GM19328 (cell line): ENCODE measurements around the gene ARID3C.
"Not testable (repeated sequence)": the region's sequence is repeated elsewhere in the genome, so short reads cannot be mapped to it uniquely, and the experiment has no call there.

Source experiments
- ATAC-seq: cut with Tn5 transposase; IDR thresholded peaks from one replicate; pipeline ENCODE4 v1.9.1; 2021; ENCODE audit warnings: mild to moderate bottlenecking, moderate library complexity; ENCODE audit not compliant: unreplicated experiment

ARID3C gene

DNA sequence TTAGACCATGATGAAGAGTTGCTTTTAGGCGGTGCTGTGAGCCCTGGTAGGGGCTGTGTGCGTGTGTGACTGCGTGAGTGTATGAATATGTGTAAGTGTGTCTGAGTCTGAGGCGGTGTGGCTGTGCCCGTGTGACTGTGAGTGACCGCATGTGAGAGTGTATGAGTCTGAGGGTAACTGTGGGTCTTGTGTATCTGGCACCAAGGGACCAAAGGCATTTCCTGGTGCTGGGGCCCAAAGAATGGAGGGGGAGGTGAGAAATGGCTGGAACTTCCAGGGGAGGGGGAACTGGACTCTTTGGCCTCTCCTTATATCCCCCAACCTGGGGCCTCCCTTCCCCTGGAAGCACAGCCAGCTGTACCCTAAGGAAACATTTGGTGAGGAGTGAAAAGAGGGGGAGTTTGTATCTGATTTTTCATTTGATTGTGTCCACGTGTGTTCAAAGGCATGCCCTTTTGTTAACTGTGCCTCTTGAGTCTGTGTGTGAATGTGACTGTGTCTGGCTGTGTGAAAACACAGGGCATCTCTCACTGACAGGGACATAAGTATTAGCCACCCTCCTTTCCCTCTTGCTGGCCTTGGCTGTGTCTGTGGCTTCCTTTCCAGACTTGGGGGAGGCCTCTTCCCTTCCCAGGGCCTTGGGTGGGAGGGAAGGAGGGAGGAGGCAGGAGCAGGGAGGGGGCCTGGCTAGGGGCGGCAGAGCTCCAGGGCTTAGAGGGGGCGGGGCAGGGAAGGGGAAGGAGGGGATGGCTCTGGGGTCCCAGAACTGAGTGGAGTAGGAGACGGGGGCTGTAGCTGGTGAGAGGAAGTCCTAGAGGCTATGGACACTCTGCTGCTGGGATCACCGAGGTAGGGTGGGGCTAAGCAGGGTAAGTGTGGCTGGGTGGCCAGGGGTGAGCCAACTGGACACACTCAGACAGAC lies 24.5 kb upstream of the ARID3C start:
- no peak for ATAC-seq

GRCh38 chr9:34652602-34653000 lies 23.7 kb upstream of the ARID3C start:
- ATAC-seq = no peak

GRCh38 chr9:34651876-34652601 lies 23.2 kb upstream of the ARID3C start, which contains the start of gene IL11RA:
TSS of gene IL11RA (plus strand) at chr9:34652185. CDS start at chr9:34655218, 3,033 bp downstream.
- no peak for ATAC-seq

GRCh38 chr9:34651321-34651720 lies 22.5 kb upstream of the ARID3C start:
- no peak for ATAC-seq

DNA sequence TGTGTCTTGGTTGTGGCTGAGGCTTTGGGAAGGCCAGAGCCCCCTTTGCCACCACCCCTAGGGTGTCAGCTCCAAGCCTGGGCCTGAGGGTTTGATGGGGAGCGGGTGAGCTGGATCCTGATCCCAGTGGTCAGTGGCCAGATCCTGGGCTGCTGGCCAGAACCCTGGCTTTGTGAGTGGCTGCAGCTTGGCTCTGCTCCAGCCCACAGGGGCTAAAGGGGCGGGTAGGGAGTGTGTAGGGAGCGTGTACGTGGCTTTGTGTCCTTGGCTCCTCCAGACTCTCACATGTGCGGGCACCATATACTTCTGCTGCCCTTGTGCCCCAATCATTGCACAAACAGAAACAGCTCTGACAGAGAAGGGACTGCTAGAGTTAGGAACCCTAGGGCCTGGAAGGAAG lies 21.9 kb upstream of the ARID3C start:
- ATAC-seq = no peak

GRCh38 chr9:34648673-34649072 lies 19.8 kb upstream of the ARID3C start:
- ATAC-seq = no peak

DNA sequence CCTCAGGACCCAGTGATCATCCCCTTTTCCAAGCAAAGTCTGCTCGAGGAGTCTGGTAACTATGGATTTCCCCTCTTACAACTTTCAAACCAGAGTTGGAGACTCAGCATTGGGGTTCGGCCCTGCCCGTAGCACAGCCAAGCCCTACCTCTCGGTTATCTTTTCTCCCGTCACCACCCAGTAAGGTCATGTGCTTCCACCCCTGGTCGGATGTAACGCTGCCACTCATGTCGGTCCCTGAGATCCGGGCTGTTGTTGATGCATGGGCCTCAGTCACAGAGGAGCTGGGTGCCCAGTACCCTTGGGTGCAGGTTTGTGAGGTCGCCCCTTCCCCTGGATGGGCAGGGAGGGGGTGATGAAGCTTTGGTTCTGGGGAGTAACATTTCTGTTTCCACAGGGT lies 18.8 kb upstream of the ARID3C start:
- ATAC-seq = no peak

DNA sequence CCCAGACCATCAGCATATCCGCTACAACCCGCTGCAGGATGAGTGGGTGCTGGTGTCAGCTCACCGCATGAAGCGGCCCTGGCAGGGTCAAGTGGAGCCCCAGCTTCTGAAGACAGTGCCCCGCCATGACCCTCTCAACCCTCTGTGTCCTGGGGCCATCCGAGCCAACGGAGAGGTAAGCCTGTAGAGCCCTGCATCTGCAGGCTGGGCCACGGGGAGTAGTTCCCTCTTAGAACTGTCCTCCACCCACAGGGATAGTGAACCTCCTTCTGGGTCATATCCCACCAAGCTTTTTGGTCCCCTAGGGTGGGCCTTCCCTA lies 18.2 kb upstream of the ARID3C start:
- no peak for ATAC-seq

GRCh38 chr9:34646211-34647083 lies 17.6 kb upstream of the ARID3C start, which contains the start of gene GALT:
TSS of gene GALT (plus strand) at chr9:34646675. CDS start at chr9:34646705, 30 bp downstream.
- peak; percentile 84 for ATAC-seq

GRCh38 chr9:34644766-34645314 lies 16.0 kb upstream of the ARID3C start:
- ATAC-seq = no peak

GRCh38 chr9:34642679-34643078 lies 13.8 kb upstream of the ARID3C start:
- no peak for ATAC-seq

DNA sequence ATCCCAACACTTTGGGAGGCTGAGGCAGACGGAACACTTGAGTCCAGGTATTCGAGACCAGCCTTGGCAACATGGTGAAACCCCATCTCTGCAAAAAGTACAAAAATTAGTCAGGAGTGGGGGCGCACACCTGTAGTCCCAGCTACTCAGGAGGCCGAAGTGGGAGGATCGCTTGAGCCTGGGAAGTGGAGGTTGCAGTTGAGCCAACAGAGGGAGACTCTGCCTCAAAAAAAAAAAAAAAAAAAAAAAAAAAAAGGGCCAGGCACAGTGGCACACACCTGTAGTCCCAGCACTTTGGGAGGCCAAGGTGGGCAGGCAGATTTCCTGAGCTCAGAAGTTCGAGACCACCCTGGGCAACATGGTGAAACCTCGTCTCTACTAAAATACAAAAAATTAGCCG lies 10.5 kb upstream of the ARID3C start:
- not testable (repeated sequence) for ATAC-seq

GRCh38 chr9:34638138-34638445 lies 9.2 kb upstream of the ARID3C start:
- ATAC-seq = no peak

DNA sequence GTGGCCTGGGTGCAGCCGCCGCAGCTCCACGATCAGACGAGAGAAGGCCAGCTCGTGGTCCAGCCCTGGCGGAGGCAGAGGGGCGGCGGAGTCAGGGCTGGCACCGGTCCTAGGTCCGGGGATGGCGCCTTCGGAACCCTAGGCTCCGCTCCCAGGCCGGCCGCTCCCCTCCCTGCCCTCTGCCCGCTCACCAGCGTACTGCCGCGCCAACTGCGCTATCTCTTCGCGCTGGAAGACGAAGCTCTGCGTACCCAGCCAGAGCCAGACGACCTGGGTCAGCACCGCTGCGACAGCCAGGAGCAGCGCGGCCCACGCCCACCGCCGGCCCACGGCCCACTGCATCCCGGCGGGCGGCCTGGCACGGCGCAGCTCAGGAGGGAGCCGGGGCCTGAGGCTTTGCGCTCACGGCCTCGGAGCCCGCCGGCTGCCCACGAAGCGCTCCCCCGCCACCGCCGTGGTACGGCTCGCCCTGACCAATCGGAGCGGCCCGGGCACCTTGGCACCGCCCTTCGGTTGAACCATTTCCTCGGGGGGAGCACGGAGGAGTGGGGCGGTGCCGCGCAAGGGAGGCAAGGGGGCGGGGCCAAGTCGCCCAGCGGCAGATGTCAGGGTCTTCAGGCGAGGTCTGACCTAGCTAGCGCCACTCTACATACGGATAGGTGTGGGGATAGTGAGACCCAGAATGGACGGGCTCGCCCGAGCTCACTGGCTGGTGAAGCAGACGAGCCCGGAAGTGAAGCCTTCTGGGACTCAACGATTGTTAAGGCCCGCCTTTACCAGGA lies 8.7 kb upstream of the ARID3C start, which contains the start of gene SIGMAR1:
SIGMAR1 (minus strand) TSS at position 432 of the 782 bp plus-strand sequence; CDS start at position 342, 90 bp downstream.
- peak; percentile 80 for ATAC-seq

DNA sequence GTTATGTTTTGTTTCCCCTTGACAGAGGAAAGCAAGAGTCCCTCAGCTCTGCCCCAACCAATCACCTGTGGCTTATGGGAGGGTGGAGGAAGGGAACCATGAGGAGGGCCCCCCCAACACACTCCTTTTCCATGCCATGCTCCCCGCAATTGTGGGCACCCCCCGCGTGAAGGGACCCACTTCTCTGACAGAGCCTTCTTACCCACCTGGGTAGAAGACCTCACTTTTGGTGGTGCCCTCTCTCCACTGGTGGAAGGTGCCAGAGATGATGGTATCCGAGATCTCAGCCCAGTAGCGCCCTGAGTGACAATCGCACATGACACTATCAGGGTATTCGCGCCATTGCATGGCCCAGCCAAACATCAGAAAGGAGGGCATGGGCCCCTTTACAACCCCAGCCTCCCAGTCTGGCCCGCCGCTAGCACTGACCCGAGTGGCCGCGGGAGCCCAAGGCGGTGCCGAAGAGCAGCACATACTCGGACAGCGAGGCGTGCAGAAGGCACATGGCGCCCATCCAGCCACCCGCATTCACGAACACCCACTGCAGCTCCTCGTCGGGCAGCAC lies 8.0 kb upstream of the ARID3C start:
- no peak for ATAC-seq

- ATAC-seq = no peak
Observed at GRCh38 chr9:34635556-34635955, 6.7 kb upstream of the ARID3C start.

GRCh38 chr9:34634551-34635248 lies 5.8 kb upstream of the ARID3C start:
- no peak for ATAC-seq

DNA sequence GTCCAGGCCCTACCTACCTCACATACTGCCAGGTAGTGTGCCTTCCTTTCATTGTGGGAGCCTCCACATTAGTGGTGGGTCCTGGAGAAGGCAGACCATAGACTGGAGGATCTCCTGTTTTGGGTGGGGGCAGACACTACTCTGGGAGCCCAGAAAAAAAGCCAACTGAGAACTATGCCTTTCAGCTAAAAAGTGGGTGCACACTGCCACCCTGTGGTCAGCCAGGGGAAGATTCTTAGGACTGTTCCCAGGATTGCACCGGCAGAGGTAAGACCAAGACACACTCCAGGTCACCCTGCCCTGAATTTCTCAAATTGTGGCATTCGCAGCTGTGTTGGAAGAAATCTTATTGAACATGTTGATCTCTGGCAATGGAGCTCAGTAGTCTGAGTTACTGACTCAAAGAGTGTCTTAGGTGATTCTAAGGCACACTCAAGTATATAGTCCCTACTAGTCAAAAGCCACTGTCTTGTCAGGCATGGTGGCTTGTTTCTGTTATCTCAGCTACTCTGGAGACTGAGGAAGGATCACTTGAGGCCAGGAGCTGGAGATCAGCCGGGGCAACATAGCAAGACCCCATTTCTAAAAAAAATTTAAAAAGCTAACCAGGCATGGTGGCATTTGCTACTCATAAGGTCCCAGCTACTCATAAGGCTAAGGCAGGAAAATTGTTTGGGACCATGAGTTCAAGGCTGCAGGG lies 5.1 kb upstream of the ARID3C start:
- no peak for ATAC-seq
